HEK293T (cell line): Measurements from ENCODE around the gene ESYT3.

Source experiments
- ARNT ChIP-seq: fragments of 450-650 bp; IDR thresholded peaks from 2 replicates; pipeline ENCODE4 v1.6.1; 2017; ENCODE audit warnings: mild to moderate bottlenecking
- ELF4 ChIP-seq: fragments of 450-650 bp; IDR thresholded peaks from 2 replicates; pipeline ENCODE4 v1.6.1; 2017; ENCODE audit warnings: antibody characterized with exemption
- FOXA1 ChIP-seq: fragments of 450-650 bp; IDR thresholded peaks from 2 replicates; pipeline ENCODE4 v1.6.1; 2016; ENCODE audit warnings: mild to moderate bottlenecking
- FOXM1 ChIP-seq: fragments of 450-650 bp; IDR thresholded peaks from 2 replicates; pipeline ENCODE4 v1.6.1; 2017; ENCODE audit warnings: mild to moderate bottlenecking, borderline replicate concordance
- L3MBTL2 ChIP-seq: fragments of 450-650 bp; conservative IDR thresholded peaks from 2 replicates; pipeline ENCODE4 v1.6.1; 2016; ENCODE audit warnings: mild to moderate bottlenecking
- LEF1 ChIP-seq: fragments of 450-650 bp; IDR thresholded peaks from 2 replicates; pipeline ENCODE4 v1.6.1; 2017; ENCODE audit warnings: mild to moderate bottlenecking, borderline replicate concordance
- NFRKB ChIP-seq: fragments of 450-650 bp; IDR thresholded peaks from 2 replicates; pipeline ENCODE4 v1.6.1; 2016; ENCODE audit warnings: mild to moderate bottlenecking, moderate library complexity
- PKNOX1 ChIP-seq: fragments of 450-650 bp; IDR thresholded peaks from 2 replicates; pipeline ENCODE4 v1.6.1; 2016
- SUZ12 ChIP-seq: fragments of 450-650 bp; IDR thresholded peaks from 2 replicates; pipeline ENCODE4 v1.6.1; 2016; ENCODE audit warnings: mild to moderate bottlenecking
- TARDBP ChIP-seq: fragments of 450-650 bp; IDR thresholded peaks from 2 replicates; pipeline ENCODE4 v1.6.1; 2016
- ZNF384 ChIP-seq: fragments of 450-650 bp; IDR thresholded peaks from 2 replicates; pipeline ENCODE4 v1.6.1; 2016

GRCh38 chr3:138423316-138423715 is 11.1 kb upstream of the ESYT3 start:
- TF ChIP-seq SUZ12, result no peak
- no peak for TF ChIP-seq TARDBP
- no peak for TF ChIP-seq ELF4
- TF ChIP-seq PKNOX1, result no peak
- no peak for TF ChIP-seq ARNT
- TF ChIP-seq LEF1, result no peak
- no peak for TF ChIP-seq ZNF384
- TF ChIP-seq L3MBTL2, result no peak
- TF ChIP-seq FOXM1, result no peak
- no peak for TF ChIP-seq FOXA1
- no peak for TF ChIP-seq NFRKB
